ENCODE measurements around the gene CSTB. TPM values are rescaled to one million over a fixed set of nuclear protein-coding genes. Genes with fewer than 3 reads are reported as not detected.
"Not testable (repeated sequence)": the region's sequence is repeated elsewhere in the genome, so short reads cannot be mapped to it uniquely, and the experiment has no call there.

Gene CSTB
- total RNA-seq (10 to 100 TPM; 30.7 to 33.1 TPM), polyA plus RNA-seq (10 to 100 TPM; 54.9 to 67.4 (median 62.7) TPM), total RNA-seq (9.5 to 56.2 (median 19.2) reads per million in 6 experiments)

- ATAC-seq (peak; percentile 82 to 83), DNase-seq (peak; percentile 72 to 93 (median 79))
- POLR2A ChIA-PET = no interaction called here
- H3K9me3 Mint-ChIP-seq = no peaks in the 10 kb centered on the region
- H3K27me3 Mint-ChIP-seq = no peaks in the 10 kb centered on the region
- peak within 1 kb of the TSS; percentile 89 to 95 (median 91) for H3K4me3 Mint-ChIP-seq
- peak within 1 kb of the TSS; percentile 40 to 93 (median 88) for H3K27ac Mint-ChIP-seq
- peaks cover 30 to 45% (median 41%) of the 10 kb centered on the region in 4 donors for H3K4me1 Mint-ChIP-seq
- H3K36me3 Mint-ChIP-seq = peaks cover 0 to 25% (median 6%) of the 10 kb centered on the region in 3 donors
Measured at GRCh38 chr21:43775795-43776430, at the start of gene CSTB. Gene CSTB (minus strand): TSS chr21:43776308. CDS start chr21:43776269, 39 bp downstream.

- no peaks in the 10 kb centered on the region for H3K9me3 Mint-ChIP-seq
- ATAC-seq = no peak
- no peaks in the 10 kb centered on the region for H3K4me1 Mint-ChIP-seq
- no peaks in the 10 kb centered on the region for H3K36me3 Mint-ChIP-seq
- H3K4me3 Mint-ChIP-seq = no peak overlapping the region
- POLR2A ChIA-PET = no interaction called here
- DNase-seq = no peak
- H3K27me3 Mint-ChIP-seq = peaks cover 0 to 6% (median 0%) of the 10 kb centered on the region in 5 donors
- no peak overlapping the region for H3K27ac Mint-ChIP-seq
Measured at GRCh38 chr21:43825242-43825935, 49.3 kb upstream of the CSTB start.

GRCh38 chr21:43824333-43825241 lies 48.5 kb upstream of the CSTB start:
- DNase-seq (no peak), ATAC-seq (no peak)
- POLR2A ChIA-PET = no interaction called here
- H3K4me1 Mint-ChIP-seq = no peaks in the 10 kb centered on the region
- no peak overlapping the region for H3K4me3 Mint-ChIP-seq
- no peaks in the 10 kb centered on the region for H3K9me3 Mint-ChIP-seq
- H3K36me3 Mint-ChIP-seq = no peaks in the 10 kb centered on the region
- H3K27ac Mint-ChIP-seq = no peak overlapping the region
- H3K27me3 Mint-ChIP-seq = peaks cover 0 to 4% (median 0%) of the 10 kb centered on the region in 5 donors

DNA sequence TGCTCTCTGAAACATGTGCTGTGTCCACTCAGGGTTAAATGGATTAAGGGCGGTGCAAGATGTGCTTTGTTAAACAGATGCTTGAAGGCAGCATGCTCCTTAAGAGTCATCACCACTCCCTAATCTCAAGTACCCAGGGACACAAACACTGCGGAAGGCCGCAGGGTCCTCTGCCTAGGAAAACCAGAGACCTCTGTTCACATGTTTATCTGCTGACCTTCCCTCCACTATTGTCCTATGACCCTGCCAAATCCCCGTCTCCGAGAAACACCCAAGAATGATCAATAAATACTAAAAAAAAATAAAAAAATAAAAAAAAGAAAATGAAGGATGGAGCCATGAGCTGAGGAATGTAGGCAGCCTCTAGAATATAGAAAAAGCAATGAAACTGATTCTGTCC lies 46.6 kb upstream of the CSTB start:
- H3K27ac Mint-ChIP-seq, DNase-seq, H3K9me3 Mint-ChIP-seq, H3K27me3 Mint-ChIP-seq, POLR2A ChIA-PET, H3K4me3 Mint-ChIP-seq, H3K4me1 Mint-ChIP-seq, ATAC-seq, H3K36me3 Mint-ChIP-seq: not testable (repeated sequence)

- H3K27me3 Mint-ChIP-seq, H3K4me1 Mint-ChIP-seq, H3K36me3 Mint-ChIP-seq, POLR2A ChIA-PET, H3K4me3 Mint-ChIP-seq, DNase-seq, H3K9me3 Mint-ChIP-seq, ATAC-seq: not testable (repeated sequence)
- H3K27ac Mint-ChIP-seq = peak overlapping the region in 1 of 10 donors; percentile 25
Measured at GRCh38 chr21:43822166-43822565, 46.1 kb upstream of the CSTB start.

DNA sequence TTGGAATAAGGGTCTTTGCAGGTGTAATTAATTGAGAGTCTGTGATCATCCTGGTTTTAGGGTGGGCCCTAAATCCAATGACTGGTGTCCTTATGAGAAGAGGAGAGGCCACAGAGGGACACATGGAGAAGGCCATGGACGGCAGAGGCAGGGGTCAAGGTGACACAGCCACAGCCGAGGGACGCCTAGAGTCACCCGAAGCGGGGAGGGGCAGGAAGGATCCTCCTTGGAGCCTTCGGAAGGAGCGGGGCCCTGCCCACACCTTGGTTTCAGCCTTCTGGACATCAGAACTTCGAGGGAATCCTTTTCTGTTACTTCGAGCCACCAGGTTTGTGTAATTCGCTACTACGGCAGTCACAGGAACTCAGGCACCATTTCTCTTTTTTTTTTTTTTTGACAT lies 44.4 kb upstream of the CSTB start:
- POLR2A ChIA-PET = no interaction called here
- ATAC-seq = no peak
- Mint-ChIP-seq H3K27me3 (peaks cover 0 to 4% (median 0%) of the 10 kb centered on the region in 5 donors), H3K4me1 (peaks cover 0 to 7% (median 0%) of the 10 kb centered on the region in 4 donors), H3K27ac (no peak overlapping the region), H3K9me3 (peaks cover 0 to 7% (median 5%) of the 10 kb centered on the region in 9 donors), H3K4me3 (no peak overlapping the region), H3K36me3 (peaks cover 0 to 5% (median 0%) of the 10 kb centered on the region in 3 donors)
- DNase-seq = no peak

GRCh38 chr21:43819511-43820405 lies 43.6 kb upstream of the CSTB start:
- peaks cover 2 to 8% (median 3%) of the 10 kb centered on the region in 4 donors for H3K4me1 Mint-ChIP-seq
- ATAC-seq = no peak
- no peak overlapping the region for H3K27ac Mint-ChIP-seq
- H3K4me3 Mint-ChIP-seq = no peak overlapping the region
- peaks cover 0 to 7% (median 5%) of the 10 kb centered on the region in 9 donors for H3K9me3 Mint-ChIP-seq
- H3K36me3 Mint-ChIP-seq = peaks cover 0 to 5% (median 0%) of the 10 kb centered on the region in 3 donors
- POLR2A ChIA-PET = no interaction called here
- peak in 1 of 10 donors; percentile 58 for DNase-seq
- peaks cover 0 to 4% (median 0%) of the 10 kb centered on the region in 5 donors for H3K27me3 Mint-ChIP-seq

- DNase-seq = peak in 1 of 10 donors; percentile 3
- Mint-ChIP-seq H3K27ac (peak overlapping the region in 2 of 10 donors; percentile 4 to 46), H3K9me3 (peaks cover 0 to 7% (median 5%) of the 10 kb centered on the region in 9 donors), H3K4me3 (peak overlapping the region in 1 of 10 donors; percentile 53), H3K36me3 (peaks cover 0 to 5% (median 0%) of the 10 kb centered on the region in 3 donors), H3K27me3 (peaks cover 0 to 4% (median 0%) of the 10 kb centered on the region in 5 donors), H3K4me1 (peaks cover 2 to 9% (median 6%) of the 10 kb centered on the region in 4 donors)
- POLR2A ChIA-PET = no interaction called here
- no peak for ATAC-seq
Measured at GRCh38 chr21:43818685-43819084, 42.6 kb upstream of the CSTB start.

GRCh38 chr21:43817157-43818086 lies 41.3 kb upstream of the CSTB start:
- peaks cover 0 to 5% (median 0%) of the 10 kb centered on the region in 3 donors for H3K36me3 Mint-ChIP-seq
- peaks cover 0 to 7% (median 5%) of the 10 kb centered on the region in 9 donors for H3K9me3 Mint-ChIP-seq
- peaks cover 4 to 12% (median 9%) of the 10 kb centered on the region in 4 donors for H3K4me1 Mint-ChIP-seq
- no peak overlapping the region for H3K4me3 Mint-ChIP-seq
- peaks cover 0 to 4% (median 0%) of the 10 kb centered on the region in 5 donors for H3K27me3 Mint-ChIP-seq
- ATAC-seq = no peak
- DNase-seq = peak in 1 of 10 donors; percentile 27
- POLR2A ChIA-PET = no interaction called here
- H3K27ac Mint-ChIP-seq = no peak overlapping the region

DNA sequence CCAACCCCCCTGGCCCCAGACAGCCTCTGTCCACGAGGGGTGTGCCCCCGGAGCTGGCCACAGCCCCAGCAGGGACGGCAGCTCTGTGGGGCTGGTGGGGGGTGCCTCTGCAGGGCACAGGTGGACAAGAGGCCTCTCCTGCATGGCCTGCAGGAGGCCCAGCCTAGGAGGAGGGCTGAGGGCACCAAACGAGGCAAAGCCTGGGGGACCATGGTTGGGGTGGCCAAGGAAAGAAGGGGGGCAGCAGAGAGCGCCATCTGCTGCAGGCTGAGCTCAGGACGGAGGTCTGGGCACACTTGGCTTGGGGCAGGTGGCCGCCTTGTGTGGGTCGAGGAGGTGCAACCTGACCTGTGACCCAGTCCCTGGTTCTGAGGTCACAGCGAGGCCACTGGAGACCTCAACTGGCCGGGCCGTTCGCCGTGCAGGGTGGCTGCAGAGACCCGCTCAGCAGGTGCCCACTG lies 40.5 kb upstream of the CSTB start:
- ATAC-seq (no peak), DNase-seq (no peak)
- POLR2A ChIA-PET = no interaction called here
- Mint-ChIP-seq H3K4me3 (no peak overlapping the region), H3K27ac (no peak overlapping the region), H3K4me1 (peaks cover 6 to 14% (median 10%) of the 10 kb centered on the region in 4 donors), H3K36me3 (peaks cover 0 to 5% (median 0%) of the 10 kb centered on the region in 3 donors), H3K27me3 (peaks cover 0 to 4% (median 0%) of the 10 kb centered on the region in 5 donors), H3K9me3 (peaks cover 0 to 7% (median 5%) of the 10 kb centered on the region in 9 donors)

- H3K4me1 Mint-ChIP-seq = peaks cover 6 to 16% (median 11%) of the 10 kb centered on the region in 4 donors
- H3K4me3 Mint-ChIP-seq = no peak overlapping the region
- H3K27me3 Mint-ChIP-seq = peaks cover 0 to 4% (median 0%) of the 10 kb centered on the region in 5 donors
- POLR2A ChIA-PET = no interaction called here
- H3K36me3 Mint-ChIP-seq = peaks cover 0 to 5% (median under 1%) of the 10 kb centered on the region in 3 donors
- H3K9me3 Mint-ChIP-seq = peaks cover 0 to 7% (median 5%) of the 10 kb centered on the region in 9 donors
- ATAC-seq (no peak), DNase-seq (no peak)
- H3K27ac Mint-ChIP-seq = no peak overlapping the region
Measured at GRCh38 chr21:43815991-43816390, 39.9 kb upstream of the CSTB start.
